ENCODE measurements around the gene TBCEL. TPM values are rescaled to one million over a fixed set of nuclear protein-coding genes. Genes with fewer than 3 reads are reported as not detected.

The TBCEL gene
- total and polyA plus RNA-seq, 2 donors (not counting 1 experiment from before 2014, with no cell fraction given) = 21.1 to 25.8 TPM

DNA sequence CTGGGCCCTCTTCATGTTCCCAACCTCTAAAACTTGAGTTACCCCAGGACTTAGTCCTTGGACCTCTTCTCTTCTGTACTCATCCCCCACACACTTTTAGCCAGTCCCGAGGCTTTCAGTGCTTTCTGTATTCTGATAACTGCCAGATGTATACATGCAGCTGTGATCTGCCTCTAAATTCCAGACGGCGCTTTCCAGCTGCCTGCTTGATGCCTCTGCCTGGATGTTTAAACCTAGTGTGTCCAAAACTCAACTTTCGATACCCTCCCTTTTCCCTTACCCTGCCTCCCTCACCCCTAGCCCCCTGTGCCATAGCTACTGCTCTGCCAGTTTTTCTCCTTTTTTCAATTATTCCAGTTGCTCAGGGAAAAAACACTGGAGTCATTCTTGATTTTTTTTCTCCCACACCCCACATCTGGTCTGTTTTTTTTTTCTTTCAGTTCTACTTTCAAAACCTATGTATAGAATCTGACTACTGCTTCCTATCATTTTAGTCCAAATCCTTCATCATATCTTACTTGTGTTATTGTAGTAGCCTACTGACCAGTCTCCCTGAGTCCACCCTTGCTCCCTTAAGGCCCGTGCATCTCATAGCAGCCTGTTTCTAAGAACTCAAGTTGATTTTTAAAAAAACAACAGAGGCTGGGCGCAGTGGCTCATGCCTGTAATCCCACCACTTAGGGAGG is 44.2 kb downstream of the TBCEL start:
- DNase-seq (ENCODE audit: low read depth in 2 of 2) = peak in 1 of 2 donors; percentile 28
- H3K9me3 ChIP-seq (ENCODE audit: control insufficient read depth, insufficient read depth, low read depth, low read length) = no peaks in the 10 kb centered on the region
- no peaks in the 10 kb centered on the region for H3K36me3 ChIP-seq (ENCODE audit: control insufficient read depth, insufficient read depth, low read length)
- no peak for TF ChIP-seq EZH2 (IDR thresholded peaks at IDR 0.05; ENCODE audit: low read length, missing control alignments)
- TF ChIP-seq, protein P1, sequence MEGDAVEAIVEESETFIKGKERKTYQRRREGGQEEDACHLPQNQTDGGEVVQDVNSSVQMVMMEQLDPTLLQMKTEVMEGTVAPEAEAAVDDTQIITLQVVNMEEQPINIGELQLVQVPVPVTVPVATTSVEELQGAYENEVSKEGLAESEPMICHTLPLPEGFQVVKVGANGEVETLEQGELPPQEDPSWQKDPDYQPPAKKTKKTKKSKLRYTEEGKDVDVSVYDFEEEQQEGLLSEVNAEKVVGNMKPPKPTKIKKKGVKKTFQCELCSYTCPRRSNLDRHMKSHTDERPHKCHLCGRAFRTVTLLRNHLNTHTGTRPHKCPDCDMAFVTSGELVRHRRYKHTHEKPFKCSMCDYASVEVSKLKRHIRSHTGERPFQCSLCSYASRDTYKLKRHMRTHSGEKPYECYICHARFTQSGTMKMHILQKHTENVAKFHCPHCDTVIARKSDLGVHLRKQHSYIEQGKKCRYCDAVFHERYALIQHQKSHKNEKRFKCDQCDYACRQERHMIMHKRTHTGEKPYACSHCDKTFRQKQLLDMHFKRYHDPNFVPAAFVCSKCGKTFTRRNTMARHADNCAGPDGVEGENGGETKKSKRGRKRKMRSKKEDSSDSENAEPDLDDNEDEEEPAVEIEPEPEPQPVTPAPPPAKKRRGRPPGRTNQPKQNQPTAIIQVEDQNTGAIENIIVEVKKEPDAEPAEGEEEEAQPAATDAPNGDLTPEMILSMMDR (conservative IDR thresholded peaks at IDR 0.05 in 1 of 2, IDR thresholded peaks at IDR 0.05 in 1 of 2; ENCODE audit: low read depth in 1 of 2, low read length in 2 of 2) = no peak
- H3K4me2 ChIP-seq (ENCODE audit: extremely low read depth, insufficient read depth, low read length) = no peak overlapping the region
- H3K9ac ChIP-seq (ENCODE audit: insufficient read depth, low read length) = no peak overlapping the region
- H3K79me2 ChIP-seq (ENCODE audit: control insufficient read depth, insufficient read depth, low read length) = no peaks in the 10 kb centered on the region
- H3K27me3 ChIP-seq (ENCODE audit: control insufficient read depth, insufficient read depth, low read length) = no peaks in the 10 kb centered on the region
- H3K4me1 ChIP-seq (ENCODE audit: control insufficient read depth, extremely low read depth, insufficient read depth, low read length) = no peaks in the 10 kb centered on the region
- no peak overlapping the region for H3K4me3 ChIP-seq (replicated peaks in 1 of 4; ENCODE audit: control extremely low read depth in 1 of 4, insufficient read depth in 1 of 4, low read depth in 3 of 4, low read length in 4 of 4)
- no peak overlapping the region for H3K27ac ChIP-seq (ENCODE audit: insufficient read depth, low read length)
- no peak overlapping the region for H2AFZ ChIP-seq (ENCODE audit: low read length)
- no peaks in the 10 kb centered on the region for H4K20me1 ChIP-seq (ENCODE audit: control insufficient read depth, extremely low read depth, insufficient read depth, low read length)

DNA sequence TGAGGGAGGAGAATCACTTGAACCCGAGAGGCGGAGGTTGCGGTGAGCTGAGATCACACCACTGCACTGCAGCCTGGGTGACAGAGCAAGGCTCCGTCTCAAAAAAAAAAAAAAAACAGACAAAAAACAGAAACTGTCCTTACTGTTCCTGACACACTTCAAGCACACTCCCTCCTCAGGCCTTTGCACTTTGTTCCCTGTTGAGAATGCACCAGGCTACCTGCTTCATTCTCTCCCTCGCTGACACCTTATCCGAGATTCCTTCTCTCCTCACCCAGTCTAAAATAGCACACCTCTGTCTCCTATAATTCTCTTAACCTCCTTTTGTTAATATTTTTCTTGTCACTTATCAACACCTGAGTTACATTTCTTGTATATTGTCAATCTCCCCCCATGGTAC is 44.9 kb downstream of the TBCEL start:
- H3K4me1 ChIP-seq (ENCODE audit: control insufficient read depth, extremely low read depth, insufficient read depth, low read length) = no peaks in the 10 kb centered on the region
- no peak overlapping the region for H3K4me3 ChIP-seq (replicated peaks in 1 of 4; ENCODE audit: control extremely low read depth in 1 of 4, insufficient read depth in 1 of 4, low read depth in 3 of 4, low read length in 4 of 4)
- H3K9me3 ChIP-seq (ENCODE audit: control insufficient read depth, insufficient read depth, low read depth, low read length) = no peaks in the 10 kb centered on the region
- DNase-seq (ENCODE audit: low read depth in 2 of 2) = no peak
- H3K27ac ChIP-seq (ENCODE audit: insufficient read depth, low read length) = no peak overlapping the region
- H3K27me3 ChIP-seq (ENCODE audit: control insufficient read depth, insufficient read depth, low read length) = no peaks in the 10 kb centered on the region
- no peaks in the 10 kb centered on the region for H4K20me1 ChIP-seq (ENCODE audit: control insufficient read depth, extremely low read depth, insufficient read depth, low read length)
- no peaks in the 10 kb centered on the region for H3K79me2 ChIP-seq (ENCODE audit: control insufficient read depth, insufficient read depth, low read length)
- no peak overlapping the region for H2AFZ ChIP-seq (ENCODE audit: low read length)
- TF ChIP-seq, protein P1 (conservative IDR thresholded peaks at IDR 0.05 in 1 of 2, IDR thresholded peaks at IDR 0.05 in 1 of 2; ENCODE audit: low read depth in 1 of 2, low read length in 2 of 2) = no peak
- TF ChIP-seq EZH2 (IDR thresholded peaks at IDR 0.05; ENCODE audit: low read length, missing control alignments) = no peak
- no peak overlapping the region for H3K9ac ChIP-seq (ENCODE audit: insufficient read depth, low read length)
- H3K36me3 ChIP-seq (ENCODE audit: control insufficient read depth, insufficient read depth, low read length) = no peaks in the 10 kb centered on the region
- H3K4me2 ChIP-seq (ENCODE audit: extremely low read depth, insufficient read depth, low read length) = no peak overlapping the region

DNA sequence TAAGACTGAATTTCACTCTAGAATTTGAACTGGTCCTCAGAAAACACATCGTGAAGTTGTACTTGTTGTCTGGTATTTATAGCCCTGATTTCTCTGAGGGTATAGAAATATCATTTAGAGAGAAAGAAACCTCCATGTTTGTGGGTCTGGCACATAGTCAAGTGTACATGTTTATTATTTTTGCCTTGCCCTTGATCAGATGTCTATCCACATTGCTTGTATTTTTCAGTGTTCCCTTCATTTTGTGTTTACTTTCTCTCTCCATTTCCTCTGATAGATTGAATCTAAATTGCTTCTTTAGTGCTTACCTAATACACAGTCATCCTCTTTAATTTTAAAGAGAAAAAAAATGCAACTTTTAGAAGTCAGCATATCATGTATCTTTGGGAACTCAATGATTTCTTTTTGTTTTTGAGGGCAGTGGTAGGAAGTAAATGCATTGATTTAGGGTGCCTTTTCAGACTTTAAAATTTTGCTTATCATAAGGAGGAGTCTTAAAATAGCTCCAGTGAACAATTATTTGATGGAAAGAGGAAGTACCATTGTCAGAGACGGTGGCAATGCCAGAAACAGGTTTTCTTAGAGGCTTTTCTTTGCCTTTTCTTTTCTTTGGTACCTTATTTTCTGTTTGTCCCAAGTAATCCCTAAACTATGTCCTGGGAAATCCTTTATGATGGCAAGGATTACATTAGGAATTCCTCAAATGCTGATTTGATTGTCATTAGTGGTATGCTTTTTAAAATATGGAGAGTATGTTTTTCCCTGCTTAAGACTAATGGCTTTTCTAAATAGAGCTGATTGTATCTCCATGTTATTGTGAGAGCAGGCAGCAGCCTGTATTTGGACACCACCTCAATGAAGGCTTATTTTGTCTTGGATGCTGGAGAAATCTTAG is 47.3 kb downstream of the TBCEL start:
- DNase-seq (ENCODE audit: low read depth in 2 of 2) = peak in 1 of 2 donors; percentile 68
- no peaks in the 10 kb centered on the region for H3K36me3 ChIP-seq (ENCODE audit: control insufficient read depth, insufficient read depth, low read length)
- H3K4me1 ChIP-seq (ENCODE audit: control insufficient read depth, extremely low read depth, insufficient read depth, low read length) = no peaks in the 10 kb centered on the region
- H2AFZ ChIP-seq (ENCODE audit: low read length) = no peak overlapping the region
- H3K4me3 ChIP-seq (replicated peaks in 1 of 4; ENCODE audit: control extremely low read depth in 1 of 4, insufficient read depth in 1 of 4, low read depth in 3 of 4, low read length in 4 of 4) = no peak overlapping the region
- TF ChIP-seq EZH2 (IDR thresholded peaks at IDR 0.05; ENCODE audit: low read length, missing control alignments) = no peak
- TF ChIP-seq, protein P1 (conservative IDR thresholded peaks at IDR 0.05 in 1 of 2, IDR thresholded peaks at IDR 0.05 in 1 of 2; ENCODE audit: low read depth in 1 of 2, low read length in 2 of 2) = no peak
- no peak overlapping the region for H3K4me2 ChIP-seq (ENCODE audit: extremely low read depth, insufficient read depth, low read length)
- H3K27me3 ChIP-seq (ENCODE audit: control insufficient read depth, insufficient read depth, low read length) = no peaks in the 10 kb centered on the region
- H3K9ac ChIP-seq (ENCODE audit: insufficient read depth, low read length) = no peak overlapping the region
- no peaks in the 10 kb centered on the region for H3K79me2 ChIP-seq (ENCODE audit: control insufficient read depth, insufficient read depth, low read length)
- H4K20me1 ChIP-seq (ENCODE audit: control insufficient read depth, extremely low read depth, insufficient read depth, low read length) = no peaks in the 10 kb centered on the region
- H3K9me3 ChIP-seq (ENCODE audit: control insufficient read depth, insufficient read depth, low read depth, low read length) = no peaks in the 10 kb centered on the region
- H3K27ac ChIP-seq (ENCODE audit: insufficient read depth, low read length) = no peak overlapping the region
